ENCODE results near the gene KCNK7.
"Not testable (repeated sequence)": the region's sequence is repeated elsewhere in the genome, so short reads cannot be mapped to it uniquely, and the experiment has no call there.

The KCNK7 gene, protein sequence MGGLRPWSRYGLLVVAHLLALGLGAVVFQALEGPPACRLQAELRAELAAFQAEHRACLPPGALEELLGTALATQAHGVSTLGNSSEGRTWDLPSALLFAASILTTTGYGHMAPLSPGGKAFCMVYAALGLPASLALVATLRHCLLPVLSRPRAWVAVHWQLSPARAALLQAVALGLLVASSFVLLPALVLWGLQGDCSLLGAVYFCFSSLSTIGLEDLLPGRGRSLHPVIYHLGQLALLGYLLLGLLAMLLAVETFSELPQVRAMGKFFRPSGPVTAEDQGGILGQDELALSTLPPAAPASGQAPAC

DNA sequence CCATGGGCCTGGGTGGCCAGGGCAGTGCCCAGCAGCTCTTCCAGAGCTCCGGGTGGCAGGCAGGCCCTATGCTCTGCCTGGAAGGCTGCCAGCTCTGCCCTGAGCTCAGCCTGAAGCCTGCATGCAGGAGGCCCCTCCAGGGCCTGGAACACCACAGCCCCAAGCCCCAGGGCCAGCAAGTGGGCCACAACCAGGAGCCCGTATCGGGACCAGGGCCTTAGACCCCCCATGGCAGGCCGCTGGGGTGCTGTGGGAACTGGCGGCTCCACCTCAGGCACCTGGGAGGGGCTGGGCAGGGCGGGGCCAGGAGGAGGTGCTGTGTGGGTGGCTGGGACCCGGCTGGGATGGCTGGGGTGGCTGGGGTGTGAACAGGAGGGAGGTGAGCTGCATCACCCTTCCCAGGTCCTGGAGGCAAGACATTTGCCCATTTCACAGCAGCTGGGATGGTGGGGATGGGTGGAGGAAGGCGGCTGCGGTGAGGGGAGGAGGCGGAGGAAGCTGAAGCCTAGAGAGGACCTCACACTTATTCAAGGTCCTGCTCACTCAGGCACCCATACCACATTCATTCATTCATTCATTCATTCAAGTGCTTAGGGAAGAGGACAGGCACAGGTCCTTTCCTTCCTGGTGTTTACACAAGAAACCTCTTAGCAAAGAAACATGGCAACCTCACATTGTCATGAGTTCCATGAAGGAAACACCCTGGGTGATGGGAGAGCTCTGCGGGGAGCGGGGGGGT, at the start of gene KCNK7:
TSS of gene KCNK7 (minus strand) at position 258 of the 739 bp plus-strand sequence. CDS start at position 230, 28 bp downstream.
- no peak for DNase-seq

DNA sequence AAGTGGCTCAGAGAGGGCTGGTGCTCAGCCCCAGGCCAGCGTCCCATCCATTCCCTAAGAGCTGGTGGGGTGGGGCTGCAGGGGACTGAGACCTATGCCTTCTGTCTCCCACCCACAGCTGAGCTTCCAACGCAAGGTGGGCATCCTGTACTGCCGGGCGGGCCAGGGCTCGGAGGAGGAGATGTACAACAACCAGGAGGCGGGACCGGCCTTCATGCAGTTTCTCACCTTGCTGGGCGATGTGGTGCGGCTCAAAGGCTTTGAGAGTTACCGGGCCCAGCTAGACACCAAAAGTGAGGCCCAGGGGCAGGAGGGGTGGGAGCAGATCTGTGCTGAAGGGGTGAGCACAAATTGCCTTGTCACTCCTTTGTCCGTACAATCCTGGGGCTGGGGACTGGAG, 49.2 kb upstream of the KCNK7 start:
- no peak for DNase-seq

DNA sequence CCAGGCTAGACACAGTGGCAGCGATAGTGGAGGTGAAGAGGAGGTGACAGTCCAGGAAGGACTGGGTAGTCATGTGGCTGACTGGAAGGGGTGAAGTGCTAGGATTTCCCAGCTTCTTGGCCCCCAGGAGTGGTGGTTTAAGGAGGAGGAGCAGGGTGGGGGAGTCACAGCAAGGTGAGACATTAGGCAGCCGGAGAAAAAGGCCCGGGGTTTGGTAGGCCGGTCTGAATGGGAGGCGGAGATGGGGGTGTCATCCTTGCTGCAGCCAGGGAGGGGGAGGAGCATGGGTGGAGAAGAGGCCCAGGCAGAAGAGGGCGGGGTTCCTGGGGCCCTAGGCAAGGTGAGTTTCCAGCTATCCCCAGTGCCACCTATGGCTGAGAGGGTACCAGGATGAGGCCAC, 48.4 kb upstream of the KCNK7 start:
- DNase-seq = no peak

DNA sequence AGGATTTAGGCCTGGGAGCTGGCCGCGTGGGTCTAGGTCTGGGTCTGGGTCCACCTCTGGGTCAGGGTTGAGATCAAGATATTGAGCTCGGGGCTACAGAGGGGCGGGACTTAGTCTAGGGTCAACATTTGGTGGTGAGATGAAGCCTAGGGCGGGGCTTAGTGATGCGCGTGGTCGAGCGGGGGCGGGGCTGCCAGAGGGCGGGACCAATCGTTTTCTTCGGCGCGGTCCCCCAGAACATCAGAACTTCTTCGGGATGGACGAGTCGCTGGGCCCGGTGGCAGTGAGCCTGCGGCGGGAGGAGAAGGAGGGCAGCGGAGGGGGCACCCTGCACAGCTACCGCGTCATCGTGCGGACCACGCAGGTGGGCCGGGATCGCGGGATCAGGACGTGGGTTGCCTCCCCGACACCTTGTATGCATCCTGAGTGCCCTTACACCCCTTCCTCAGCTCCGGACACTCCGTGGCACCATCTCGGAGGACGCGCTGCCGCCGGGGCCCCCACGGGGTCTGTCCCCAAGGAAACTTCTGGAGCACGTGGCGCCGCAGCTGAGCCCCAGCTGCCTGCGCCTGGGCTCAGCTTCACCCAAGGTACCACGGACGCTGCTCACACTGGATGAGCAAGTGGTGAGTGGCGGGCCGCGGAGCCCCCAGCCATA, 46.5 kb upstream of the KCNK7 start:
- peak in 1 of 2 donors; percentile 23 for DNase-seq

DNA sequence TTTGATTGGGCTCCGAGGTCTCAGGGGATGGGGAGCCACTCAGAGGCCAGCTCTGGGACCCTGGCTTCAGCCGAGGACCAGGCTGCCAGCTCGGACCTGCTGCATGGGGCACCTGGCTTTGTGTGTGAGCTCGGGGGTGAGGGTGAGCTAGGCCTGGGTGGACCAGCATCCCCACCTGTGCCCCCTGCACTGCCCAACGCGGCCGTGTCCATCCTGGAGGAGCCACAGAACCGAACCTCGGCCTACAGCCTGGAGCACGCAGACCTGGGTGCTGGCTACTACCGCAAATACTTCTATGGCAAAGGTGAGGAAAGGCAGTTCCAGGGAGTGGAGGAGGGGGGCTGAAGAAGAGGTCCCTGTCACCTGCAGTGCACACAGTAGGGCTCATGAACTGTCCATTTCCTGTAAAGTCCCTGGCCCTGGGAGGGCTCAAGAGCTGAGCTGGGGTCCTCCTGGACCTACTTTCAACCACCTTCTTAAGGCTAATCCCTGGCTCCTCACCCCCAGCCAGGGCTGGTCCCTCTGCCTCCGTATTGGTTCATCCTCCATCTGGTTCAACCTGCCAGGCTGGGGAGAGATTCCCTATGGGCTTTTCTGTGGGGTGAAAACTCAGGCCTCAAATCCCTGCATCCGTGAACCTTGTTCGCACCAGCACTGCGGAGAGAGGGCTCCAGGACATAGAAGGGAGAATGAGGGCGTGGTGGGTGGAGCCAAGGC, 45.9 kb upstream of the KCNK7 start:
- DNase-seq = no peak

DNA sequence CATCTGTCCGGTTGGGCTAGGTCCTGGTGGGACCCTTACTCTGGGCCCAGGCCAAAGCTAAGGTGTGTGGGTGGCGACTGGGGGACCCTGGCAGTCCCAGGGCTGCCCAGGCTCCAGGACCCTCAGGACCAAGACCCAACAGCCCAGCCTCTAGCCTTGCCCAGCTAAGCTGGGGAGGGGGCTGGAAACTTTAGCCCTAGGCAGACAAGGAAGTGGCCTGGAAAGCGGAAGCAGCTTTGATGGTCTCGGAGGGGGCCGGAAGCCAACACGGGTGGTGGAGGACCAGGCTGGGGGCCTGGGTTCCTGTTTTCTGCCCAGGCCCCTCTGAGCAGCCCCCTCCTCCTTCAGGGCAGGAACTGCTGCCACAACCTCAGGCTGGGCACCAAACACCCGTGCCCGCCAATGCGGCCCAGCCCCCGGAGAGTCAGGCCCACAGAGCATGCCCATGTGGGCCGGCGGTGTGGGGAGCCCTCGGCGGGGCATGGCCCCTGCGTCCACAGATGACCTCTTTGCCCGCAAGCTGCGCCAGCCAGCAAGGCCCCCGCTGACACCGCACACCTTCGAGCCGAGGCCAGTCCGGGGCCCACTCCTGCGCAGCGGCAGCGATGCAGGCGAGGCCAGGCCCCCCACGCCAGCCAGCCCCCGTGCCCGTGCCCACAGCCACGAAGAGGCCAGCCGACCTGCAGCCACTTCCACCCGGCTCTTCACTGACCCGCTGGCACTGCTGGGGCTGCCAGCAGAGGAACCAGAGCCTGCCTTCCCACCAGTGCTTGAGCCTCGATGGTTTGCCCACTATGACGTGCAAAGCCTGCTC, 45.1 kb upstream of the KCNK7 start:
- peak; percentile 21 to 37 for DNase-seq

DNA sequence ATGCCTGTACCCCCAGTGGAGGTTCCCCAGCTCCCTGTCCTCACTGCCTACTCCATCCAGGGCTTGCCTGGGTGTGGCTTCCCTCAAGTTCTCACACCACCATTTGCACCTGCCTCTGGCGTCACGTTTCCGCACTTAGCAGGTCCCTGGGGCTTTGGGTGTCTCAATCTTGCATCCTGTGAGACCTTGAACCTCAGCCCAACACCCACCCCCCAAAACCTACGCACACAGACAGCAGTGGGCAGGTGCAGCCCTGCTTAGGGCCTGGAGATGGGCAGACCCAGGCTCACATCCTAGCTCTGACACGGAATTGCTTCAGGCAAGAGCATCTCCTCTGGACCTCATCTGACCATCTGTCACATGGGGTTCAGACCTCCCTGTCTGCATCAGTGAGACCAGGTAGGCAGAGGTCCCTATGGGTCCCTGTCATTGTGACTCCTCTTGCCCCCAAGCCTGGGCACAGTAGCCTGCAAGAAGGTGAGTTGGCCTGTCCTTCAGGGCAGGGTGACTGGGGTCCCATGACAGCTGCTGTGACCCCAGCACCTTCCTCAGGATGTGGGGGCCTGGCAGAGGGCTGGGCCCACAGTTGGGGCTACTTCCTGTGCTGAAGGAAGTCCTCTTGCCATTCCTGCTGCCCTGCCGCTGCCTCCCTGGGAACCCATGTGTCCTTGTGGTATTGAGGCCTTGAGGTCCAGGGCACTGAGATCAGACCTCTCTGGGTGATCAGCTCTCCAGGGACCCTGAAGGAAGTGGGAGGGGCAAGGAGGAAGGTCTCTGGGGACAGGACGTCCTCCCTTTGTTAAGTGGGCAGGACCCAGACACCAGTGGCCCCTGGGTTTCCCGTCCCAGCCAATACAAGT, 44.3 kb upstream of the KCNK7 start:
- no peak for DNase-seq

DNA sequence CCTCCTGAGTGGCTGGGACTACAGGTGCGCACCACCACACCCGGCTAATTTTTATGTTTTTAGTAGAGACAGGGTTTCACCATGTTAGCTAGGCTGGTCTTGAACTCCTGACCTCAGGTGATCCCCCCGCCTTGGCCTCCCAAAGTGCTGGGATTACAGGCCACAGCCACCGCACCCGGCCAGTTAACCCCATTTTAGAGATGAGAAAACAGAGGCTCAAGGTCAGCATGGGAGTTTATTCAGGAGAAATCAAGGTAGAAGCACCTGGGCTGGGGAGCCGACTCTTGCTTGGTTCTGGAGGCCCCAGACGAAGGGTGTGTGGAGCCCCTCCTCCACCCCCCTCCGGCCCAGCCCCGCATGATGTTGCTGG, 43.6 kb upstream of the KCNK7 start:
- DNase-seq = not testable (repeated sequence)

DNA sequence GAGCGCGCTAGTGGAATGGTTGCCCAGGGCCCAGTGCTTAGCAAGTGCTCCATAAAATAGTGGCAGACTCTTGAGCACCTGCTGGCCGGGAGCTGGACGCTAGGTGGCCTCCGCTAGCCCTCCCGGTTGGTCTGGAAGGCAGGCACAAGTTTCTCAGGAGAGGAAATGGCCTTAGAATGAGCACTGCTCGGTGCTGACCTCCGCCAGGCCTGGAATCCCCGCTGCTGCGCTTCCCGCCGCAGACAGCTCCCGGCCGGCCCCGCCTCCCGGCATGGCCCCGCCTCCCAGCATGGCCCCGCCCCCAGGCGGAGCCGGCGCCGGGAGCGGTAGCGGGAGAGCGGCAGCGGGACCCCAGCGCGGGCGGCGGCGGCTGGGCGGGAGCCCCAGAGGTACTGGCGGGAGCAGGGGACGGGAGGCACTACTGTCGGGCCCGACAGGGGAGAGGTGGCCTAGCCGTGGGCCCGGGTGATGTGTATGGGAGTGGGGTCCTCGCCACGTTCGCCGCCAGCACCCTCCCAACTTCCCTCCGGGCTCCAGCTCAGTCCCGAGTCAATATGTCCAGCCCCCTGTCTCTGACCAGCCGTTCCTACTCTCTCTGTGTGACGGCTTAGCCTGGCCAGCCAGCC, 42.3 kb upstream of the KCNK7 start, which contains the start of gene SIPA1:
TSS of gene SIPA1 (plus strand) at position 308 of the 626 bp plus-strand sequence. CDS start 2,821 bp downstream, outside the sequence.
- peak; percentile 88 to 89 for DNase-seq

DNA sequence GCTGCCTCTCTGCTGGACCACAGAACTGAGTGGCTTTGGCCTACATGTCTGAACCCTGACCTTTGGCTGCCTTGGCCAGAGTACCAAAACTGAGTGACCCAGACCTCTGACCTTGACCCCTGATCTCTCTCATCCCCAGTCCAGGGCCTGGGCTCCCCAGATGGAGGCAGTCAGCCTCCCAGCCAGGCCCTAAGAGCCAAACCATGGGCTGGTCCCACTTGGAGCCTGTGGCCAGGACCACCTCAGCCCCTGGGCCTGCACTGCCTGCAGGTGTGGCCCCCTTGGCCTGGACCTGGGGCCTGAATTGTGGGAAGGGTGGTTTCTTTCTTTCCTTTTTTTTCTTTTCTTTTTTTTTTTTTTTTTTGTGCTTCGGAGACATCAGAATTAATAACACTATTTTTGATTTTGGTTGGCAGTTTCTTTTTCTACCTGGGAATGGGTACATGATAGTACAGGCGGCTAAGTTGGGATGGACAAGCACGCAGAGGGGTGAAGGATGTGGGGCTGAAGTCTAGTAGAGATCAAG, 41.5 kb upstream of the KCNK7 start:
- DNase-seq = no peak

DNA sequence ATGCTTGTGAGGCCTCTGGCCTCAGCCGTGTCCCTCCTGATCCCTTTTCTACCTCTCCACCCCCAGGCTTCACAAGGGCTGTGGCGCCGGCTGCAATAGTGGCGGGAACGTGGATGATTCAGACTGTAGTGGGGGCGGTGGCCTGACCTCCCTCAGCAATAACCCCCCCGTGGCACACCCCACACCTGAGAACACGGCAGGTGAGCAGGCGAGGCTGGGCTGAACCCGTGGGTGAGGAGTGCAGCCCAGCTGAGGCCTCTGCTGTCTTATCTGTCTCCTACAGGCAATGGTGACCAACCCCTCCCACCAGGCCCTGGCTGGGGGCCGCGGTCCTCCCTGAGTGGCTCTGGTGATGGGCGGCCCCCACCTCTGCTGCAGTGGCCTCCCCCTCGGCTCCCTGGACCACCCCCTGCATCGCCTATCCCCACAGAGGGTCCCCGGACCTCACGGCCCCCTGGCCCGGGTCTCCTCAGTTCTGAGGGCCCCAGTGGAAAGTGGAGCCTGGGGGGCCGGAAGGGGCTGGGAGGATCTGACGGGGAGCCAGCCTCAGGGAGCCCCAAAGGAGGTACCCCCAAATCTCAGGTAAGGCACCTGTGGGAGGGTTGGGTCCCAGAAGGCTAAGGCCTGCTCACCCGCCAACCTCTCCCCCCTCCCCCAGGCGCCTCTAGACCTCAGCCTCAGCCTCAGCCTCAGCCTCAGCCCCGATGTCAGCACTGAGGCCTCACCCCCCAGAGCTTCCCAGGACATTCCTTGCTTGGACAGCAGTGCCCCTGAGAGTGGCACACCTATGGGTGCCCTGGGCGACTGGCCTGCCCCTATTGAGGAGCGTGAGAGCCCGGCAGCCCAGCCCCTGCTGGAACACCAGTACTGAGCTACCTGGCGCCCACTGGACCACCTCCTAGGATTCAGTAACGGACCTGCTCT, 40.8 kb upstream of the KCNK7 start:
- no peak for DNase-seq

DNA sequence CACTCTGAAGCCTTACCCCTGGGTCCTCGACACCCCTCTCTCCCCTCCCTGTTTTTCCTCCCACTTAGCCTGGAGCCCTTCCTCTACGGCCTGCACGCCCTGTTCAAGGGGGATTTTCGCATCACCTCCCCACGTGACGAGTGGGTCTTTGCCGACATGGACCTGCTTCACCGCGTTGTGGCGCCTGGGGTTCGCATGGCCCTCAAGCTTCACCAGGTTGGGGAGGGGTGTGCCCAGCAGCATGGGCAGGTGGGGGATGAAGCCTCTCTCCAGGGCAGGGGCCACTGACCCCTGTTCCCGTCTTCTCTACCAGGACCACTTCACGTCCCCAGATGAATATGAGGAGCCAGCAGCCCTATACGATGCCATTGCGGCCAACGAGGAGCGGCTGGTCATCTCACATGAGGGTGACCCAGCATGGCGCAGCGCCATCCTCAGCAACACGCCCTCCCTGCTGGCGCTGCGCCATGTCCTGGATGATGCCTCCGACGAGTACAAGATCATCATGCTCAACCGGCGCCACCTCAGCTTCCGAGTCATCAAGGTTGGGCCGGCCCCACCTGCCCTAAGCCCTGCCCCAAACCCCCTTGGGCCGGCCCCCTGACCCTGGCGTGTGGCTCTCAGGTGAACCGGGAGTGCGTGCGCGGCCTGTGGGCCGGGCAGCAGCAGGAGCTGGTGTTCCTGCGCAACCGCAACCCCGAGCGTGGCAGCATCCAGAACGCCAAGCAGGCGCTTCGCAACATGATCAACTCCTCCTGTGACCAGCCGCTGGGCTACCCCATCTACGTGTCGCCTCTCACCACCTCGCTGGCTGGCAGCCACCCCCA, 39.5 kb upstream of the KCNK7 start:
- DNase-seq = no peak

DNA sequence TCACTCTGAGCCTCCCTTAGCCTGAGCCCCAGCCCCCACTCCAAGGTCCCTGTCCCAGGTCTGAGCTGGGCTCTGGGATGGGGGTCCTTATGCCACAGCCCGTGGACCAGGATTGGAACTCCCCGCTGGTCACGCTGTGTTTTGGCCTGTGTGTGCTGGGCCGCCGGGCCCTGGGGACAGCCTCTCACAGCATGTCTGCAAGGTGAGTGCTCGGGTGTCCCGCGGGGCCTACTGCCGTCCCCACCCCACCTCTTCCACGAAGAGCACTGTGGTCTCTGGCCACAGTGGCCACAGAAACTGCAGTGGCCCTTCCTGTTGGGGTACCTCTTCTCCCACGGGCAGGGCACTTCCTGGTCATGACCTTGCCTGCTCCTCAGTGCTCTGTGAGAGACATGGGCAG, 38.8 kb upstream of the KCNK7 start:
- no peak for DNase-seq

DNA sequence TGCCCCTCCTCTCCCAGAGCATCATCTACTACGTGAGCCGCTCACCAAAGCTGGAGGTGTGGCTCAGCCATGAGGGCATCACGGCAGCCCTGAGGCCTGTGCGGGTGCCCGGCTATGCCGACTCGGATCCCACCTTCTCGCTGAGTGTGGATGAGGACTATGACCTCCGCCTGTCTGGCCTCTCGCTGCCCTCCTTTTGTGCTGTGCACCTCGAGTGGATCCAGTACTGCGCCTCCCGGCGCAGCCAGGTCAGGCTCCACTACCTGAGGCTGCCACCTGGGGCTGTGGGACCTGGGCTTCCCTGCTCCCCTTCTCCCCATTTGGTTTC, 38.5 kb upstream of the KCNK7 start:
- DNase-seq = no peak

DNA sequence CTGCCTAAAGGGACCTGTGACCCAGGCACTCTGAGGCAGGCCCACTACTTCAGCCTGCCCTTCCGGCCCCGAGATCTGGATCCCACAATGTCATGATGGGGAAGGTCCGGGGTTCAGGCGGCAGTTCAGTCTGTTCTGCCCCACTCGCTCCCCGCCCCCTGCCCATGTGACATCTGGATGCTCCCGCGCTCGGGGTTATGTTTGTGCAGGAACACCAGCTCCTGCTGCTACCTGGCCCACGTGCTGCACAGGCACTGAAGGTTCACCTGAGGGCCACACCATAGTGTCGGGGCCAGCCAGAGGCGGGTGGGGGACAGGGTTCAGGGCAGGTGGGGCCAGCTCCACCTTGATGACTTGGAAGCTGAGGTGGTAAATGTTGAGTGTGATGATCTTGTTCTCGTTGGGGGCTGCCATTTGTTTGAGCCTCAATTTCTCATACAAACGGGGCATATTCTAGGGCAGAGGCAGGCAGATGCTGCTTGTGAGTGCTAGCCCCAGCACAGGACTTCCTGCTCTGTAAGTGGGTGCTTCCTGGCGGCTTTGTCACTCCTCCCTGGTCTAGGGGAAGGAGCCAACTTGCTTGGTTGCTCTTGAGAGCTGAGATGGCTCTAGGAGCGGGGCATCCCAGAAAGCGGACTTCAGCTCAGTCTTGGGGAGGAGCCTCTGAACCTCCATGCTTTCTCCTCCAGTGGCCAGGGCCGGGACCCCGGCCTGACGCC, 37.9 kb upstream of the KCNK7 start:
- no peak for DNase-seq

DNA sequence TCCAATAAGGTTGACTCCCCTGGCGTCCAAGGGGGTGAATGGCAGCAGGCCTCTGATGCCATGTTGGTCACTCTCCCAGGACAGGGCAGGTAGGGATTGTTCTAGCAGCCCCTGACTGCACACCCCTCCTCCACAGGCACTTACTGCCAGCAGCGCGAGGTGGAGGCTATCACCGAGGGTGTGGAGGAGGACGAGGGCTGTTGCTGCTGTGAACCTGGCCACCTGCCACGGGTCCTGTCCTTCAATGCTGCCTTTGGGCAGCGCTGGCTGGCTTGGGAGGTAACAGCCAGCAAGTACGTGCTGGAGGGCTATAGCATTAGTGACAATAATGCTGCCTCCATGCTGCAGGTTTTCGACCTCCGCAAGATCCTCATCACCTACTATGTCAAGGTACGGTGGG, 34.6 kb upstream of the KCNK7 start:
- no peak for DNase-seq

DNA sequence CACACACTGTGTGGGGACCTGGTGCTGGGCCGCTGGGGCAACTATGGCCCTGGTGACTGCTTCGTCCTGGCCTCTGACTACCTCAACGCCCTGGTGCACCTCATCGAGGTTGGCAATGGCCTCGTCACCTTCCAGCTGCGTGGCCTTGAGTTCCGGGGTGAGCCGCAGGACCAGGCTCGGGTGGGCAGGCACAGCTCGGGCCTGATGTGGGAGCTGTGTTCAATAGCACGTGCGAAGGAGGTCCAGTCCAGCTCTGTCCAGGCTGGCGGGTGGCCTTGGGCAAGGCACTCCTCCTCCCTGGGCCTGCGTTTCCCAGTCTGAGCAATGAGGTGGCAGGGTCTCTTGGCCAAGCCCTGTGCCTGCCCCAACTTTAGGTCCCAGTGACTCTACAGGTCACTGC, 34.0 kb upstream of the KCNK7 start:
- DNase-seq = no peak

DNA sequence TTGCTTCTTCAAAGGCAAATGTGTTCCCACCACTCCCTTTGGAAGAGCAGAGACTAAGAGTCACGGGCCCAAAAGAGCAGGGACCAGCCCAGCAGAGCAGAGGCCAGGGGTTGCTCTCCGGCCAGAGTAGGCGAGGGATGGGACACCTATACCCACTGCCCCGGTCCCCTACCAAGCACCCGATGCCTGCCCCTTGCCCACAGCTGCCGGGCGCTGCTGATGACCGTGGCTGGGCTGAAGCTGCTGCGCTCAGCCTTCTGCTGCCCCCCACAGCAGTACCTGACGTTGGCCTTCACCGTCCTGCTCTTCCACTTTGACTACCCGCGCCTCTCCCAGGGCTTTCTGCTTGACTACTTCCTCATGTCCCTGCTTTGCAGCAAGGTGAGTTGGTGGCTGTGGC, 31.6 kb upstream of the KCNK7 start:
- no peak for DNase-seq

Data from inflammatory macrophage treated with lipopolysaccharide for 1 hour (primary cell).